GM12891 (cell line): ENCODE data around the gene ESYT2.

ENCODE experiments used
- DNase-seq: peaks from one replicate; pipeline ENCODE4 v3.0.0; 2011; ENCODE audit warnings: low spot score; ENCODE audit not compliant: insufficient read length
- FAIRE-seq: peaks from 2 replicates; lab custom pipeline; 2011; peaks lifted over from hg19 to GRCh38; lab: Jason Lieb, UNC
- PAX5 ChIP-seq: IDR thresholded peaks from 2 replicates; pipeline ENCODE4 v1.6.1; 2011; ENCODE audit warnings: low read length, moderate library complexity, mild to moderate bottlenecking; ENCODE audit not compliant: insufficient read depth, severe bottlenecking
- POLR2A ChIP-seq: IDR thresholded peaks from 2 replicates; pipeline ENCODE4 v1.6.1; 2011; ENCODE audit warnings: low read depth, low read length, control low read depth
- POLR2AphosphoS5 ChIP-seq: IDR thresholded peaks from 2 replicates; pipeline ENCODE4 v1.6.1; 2011; ENCODE audit warnings: low read depth, low read length, control low read depth
- POU2F2 ChIP-seq: IDR thresholded peaks from 2 replicates; pipeline ENCODE4 v1.6.1; 2011; ENCODE audit warnings: low read depth, mild to moderate bottlenecking, control low read depth, low read length, moderate library complexity
- SPI1 ChIP-seq: IDR thresholded peaks from 2 replicates; pipeline ENCODE4 v1.6.1; 2011; ENCODE audit warnings: low read depth, low read length, control low read depth
- TAF1 ChIP-seq: IDR thresholded peaks from 2 replicates; pipeline ENCODE4 v1.6.1; 2011; ENCODE audit warnings: low read depth, low read length, control low read depth

Gene ESYT2

DNA sequence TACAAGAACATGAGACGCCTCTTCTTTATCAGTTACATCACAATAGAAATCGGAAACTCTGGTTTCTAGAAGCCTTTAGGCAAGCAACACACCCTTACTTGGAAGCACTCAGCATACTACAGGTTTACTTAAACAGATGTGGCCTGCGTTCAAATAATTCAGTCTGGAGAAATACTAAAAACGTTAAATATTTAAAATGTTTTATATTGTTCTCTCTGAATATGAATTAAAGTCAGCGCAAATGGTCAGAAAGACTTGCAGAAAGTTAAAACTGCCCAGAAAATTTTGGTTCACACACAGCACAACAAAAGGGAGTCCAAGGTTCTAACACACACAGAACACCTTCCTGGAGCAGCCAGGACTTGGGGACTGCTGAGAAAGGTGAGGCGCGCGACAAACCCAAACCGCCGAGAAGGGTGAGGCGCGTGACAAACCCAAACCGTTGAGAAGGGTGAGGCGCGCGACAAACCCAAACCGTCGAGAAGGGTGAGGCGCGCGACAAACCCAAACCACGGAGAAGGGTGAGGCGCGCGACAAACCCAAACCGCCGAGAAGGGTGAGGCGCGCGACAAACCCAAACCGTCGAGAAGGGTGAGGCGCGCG, 25.8 kb downstream of the ESYT2 start:
- TF ChIP-seq POLR2A (no peak), POLR2AphosphoS5 (no peak), PAX5 (no peak), SPI1 (no peak), POU2F2 (no peak)
- DNase-seq (no peak), FAIRE-seq (no peak)

GRCh38 chr7:158802535-158803366, 26.6 kb downstream of the ESYT2 start:
- FAIRE-seq: no peak
- TF ChIP-seq POLR2A (no peak), POU2F2 (no peak), SPI1 (no peak), POLR2AphosphoS5 (no peak), TAF1 (no peak), PAX5 (no peak)
- DNase-seq: no peak

DNA sequence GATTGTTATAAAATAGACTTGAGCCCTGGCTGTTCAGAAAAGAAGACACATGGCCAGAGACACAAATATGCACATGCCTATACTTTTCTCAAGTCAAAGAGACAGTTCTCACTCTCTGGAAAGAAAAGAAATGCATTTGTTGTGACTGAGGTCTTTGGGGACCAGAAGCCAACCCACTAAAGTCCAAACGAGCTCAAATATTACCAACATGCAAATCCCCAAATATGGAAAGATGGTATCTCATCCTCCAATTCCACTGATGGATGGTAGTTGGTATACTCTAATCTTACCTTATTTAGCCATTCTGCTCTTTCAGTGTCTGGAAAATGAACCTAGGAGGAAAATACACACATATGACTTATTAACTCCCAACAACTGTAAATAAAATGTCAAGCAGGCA, 30.6 kb downstream of the ESYT2 start:
- no peak for DNase-seq
- FAIRE-seq: no peak
- TF ChIP-seq PAX5 (no peak), POU2F2 (no peak), TAF1 (no peak), POLR2A (no peak), POLR2AphosphoS5 (no peak), SPI1 (no peak)

GRCh38 chr7:158796667-158797066, 32.6 kb downstream of the ESYT2 start:
- FAIRE-seq (no peak), DNase-seq (no peak)
- TF ChIP-seq TAF1 (no peak), PAX5 (no peak), SPI1 (no peak), POU2F2 (no peak), POLR2A (no peak), POLR2AphosphoS5 (no peak)

DNA sequence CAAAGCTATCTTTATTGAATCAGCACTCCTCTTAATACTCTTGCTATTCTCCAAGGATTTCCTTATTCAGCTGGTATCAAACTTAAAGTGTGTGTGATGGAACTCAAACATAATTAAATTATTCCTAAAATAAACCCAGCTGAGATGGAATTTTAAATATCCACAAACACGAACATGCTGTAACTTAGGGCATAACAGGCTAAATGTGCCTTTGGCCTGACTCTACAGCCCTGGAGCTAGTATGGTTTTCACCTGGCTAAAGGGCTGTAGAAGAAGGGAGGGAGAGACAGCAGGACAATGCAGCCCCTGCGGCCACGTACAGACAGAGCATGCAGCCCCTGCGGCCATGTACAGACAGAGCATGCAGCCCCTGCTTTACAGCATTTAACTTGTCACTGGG, 34.0 kb downstream of the ESYT2 start:
- DNase-seq (no peak), FAIRE-seq (no peak)
- TF ChIP-seq SPI1: no peak
- TF ChIP-seq POLR2A: no peak
- TF ChIP-seq POLR2AphosphoS5: no peak
- no peak for TF ChIP-seq POU2F2
- no peak for TF ChIP-seq TAF1
- TF ChIP-seq PAX5: no peak

DNA sequence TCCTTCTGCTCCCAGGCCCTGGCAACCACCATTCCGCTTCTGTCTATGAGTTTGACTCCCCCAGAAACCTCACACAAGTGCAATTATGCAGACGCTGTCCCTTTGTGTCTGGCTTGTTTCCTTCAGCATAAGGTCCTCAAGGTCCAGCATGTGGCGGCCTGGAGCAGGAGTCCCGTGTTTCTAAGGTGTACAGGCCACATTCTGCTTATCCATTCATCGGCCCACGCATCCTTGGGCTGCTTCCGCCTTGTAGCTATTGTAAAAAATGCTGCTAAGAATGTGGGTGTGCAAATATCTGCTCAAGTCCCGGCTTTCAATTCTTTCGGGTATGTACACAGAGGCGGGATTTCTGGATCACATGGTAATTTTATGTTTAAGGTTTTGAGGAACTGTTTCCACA, 38.2 kb downstream of the ESYT2 start:
- TF ChIP-seq POLR2A (no peak), TAF1 (no peak), POLR2AphosphoS5 (no peak), POU2F2 (no peak), SPI1 (no peak), PAX5 (no peak)
- no peak for FAIRE-seq
- DNase-seq: no peak

DNA sequence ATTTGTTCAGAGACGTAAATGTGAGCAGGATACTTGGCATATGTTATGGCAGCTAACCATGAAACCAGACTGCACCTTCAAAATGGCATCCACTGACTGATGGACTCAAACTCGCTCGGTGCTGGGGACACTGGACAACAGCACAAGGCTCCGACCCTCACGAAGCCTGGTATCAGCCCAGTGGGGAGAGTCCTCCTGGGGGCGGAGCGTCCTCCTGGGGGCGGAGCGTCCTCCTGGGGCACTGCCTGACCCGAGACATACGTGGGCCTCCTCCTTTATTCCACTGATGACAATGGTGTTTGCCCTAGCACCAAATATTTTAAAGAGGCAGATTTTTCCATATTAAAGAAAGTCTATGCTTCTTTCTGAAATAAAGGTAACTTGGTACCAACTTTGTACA, 39.5 kb downstream of the ESYT2 start:
- TF ChIP-seq POU2F2 (no peak), SPI1 (no peak), POLR2AphosphoS5 (no peak)
- DNase-seq (no peak), FAIRE-seq (peak; percentile 47)

DNA sequence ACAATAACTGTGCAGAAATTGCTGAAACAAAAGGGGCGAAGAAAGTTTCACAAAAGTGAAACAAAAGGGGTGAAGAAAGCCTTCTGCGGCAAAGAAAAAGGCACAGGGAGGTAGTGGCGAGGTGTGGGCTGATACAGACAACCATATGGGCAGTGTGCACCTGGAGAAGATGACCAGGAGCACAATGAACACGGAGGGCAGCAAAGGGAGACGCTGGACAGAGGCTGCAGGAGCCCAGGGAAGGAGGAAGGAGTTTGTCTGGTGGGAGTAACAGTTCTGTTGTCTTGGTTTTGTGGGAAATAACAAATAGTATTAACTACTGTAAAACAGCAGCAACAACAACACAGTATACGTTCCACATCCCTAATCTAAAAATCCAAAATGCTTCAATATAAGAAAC, 42.4 kb downstream of the ESYT2 start:
- DNase-seq: no peak
- no peak for FAIRE-seq

GRCh38 chr7:158784270-158784669, 45.0 kb downstream of the ESYT2 start:
- TF ChIP-seq POLR2AphosphoS5 (no peak), TAF1 (no peak), POU2F2 (no peak), POLR2A (no peak), PAX5 (no peak), SPI1 (no peak)
- DNase-seq (no peak), FAIRE-seq (no peak)

More for the DNA sequence above, 42.4 kb downstream of the ESYT2 start:
- no peak for TF ChIP-seq TAF1
- no peak for TF ChIP-seq PAX5
- no peak for TF ChIP-seq POLR2AphosphoS5
- TF ChIP-seq SPI1: no peak
- no peak for TF ChIP-seq POLR2A
- no peak for TF ChIP-seq POU2F2
